NCI-H2196 (cell line): ENCODE results near the gene DDX5.

Source experiments
- DNase-seq: peaks from one replicate; lab custom pipeline; 2025; ENCODE audit not compliant: unreplicated experiment; lab: John Stamatoyannopoulos, UW

The DDX5 gene

GRCh38 chr17:64506201-64506575, at the start of gene DDX5:
TSS of gene DDX5 (minus strand) at chr17:64506289. CDS start at chr17:64506119, 170 bp downstream.
- DNase-seq, result peak; percentile 96

GRCh38 chr17:64555281-64555680, 49.2 kb upstream of the DDX5 start:
- DNase-seq, result no peak

GRCh38 chr17:64554028-64554637, 48.0 kb upstream of the DDX5 start:
- DNase-seq, result no peak

- no peak for DNase-seq
Measured at GRCh38 chr17:64551461-64551860, 45.4 kb upstream of the DDX5 start.

GRCh38 chr17:64547319-64547718, 41.2 kb upstream of the DDX5 start:
- no peak for DNase-seq

- no peak for DNase-seq
Measured at GRCh38 chr17:64546716-64547115, 40.6 kb upstream of the DDX5 start.

GRCh38 chr17:64544742-64545141, 38.7 kb upstream of the DDX5 start:
- no peak for DNase-seq

GRCh38 chr17:64540118-64540776, 34.2 kb upstream of the DDX5 start:
- no peak for DNase-seq

GRCh38 chr17:64538508-64539130, 32.5 kb upstream of the DDX5 start:
- DNase-seq, result no peak

- no peak for DNase-seq
Measured at GRCh38 chr17:64537488-64537887, 31.4 kb upstream of the DDX5 start.

- DNase-seq, result no peak
Measured at GRCh38 chr17:64536913-64537312, 30.8 kb upstream of the DDX5 start.

GRCh38 chr17:64535357-64535756, 29.3 kb upstream of the DDX5 start:
- no peak for DNase-seq

GRCh38 chr17:64534187-64534586, 28.1 kb upstream of the DDX5 start:
- DNase-seq, result no peak

GRCh38 chr17:64533784-64534183, 27.7 kb upstream of the DDX5 start:
- no peak for DNase-seq

GRCh38 chr17:64532409-64532808, 26.3 kb upstream of the DDX5 start:
- no peak for DNase-seq

- no peak for DNase-seq
Measured at GRCh38 chr17:64531955-64532371, 25.9 kb upstream of the DDX5 start.

- DNase-seq, result no peak
Measured at GRCh38 chr17:64529221-64529620, 23.1 kb upstream of the DDX5 start.

- DNase-seq, result no peak
Measured at GRCh38 chr17:64527914-64528313, 21.8 kb upstream of the DDX5 start.

GRCh38 chr17:64520359-64520758, 14.3 kb upstream of the DDX5 start:
- DNase-seq, result no peak

GRCh38 chr17:64519601-64520000, 13.5 kb upstream of the DDX5 start:
- no peak for DNase-seq

GRCh38 chr17:64515829-64516228, 9.7 kb upstream of the DDX5 start:
- DNase-seq, result no peak

GRCh38 chr17:64515419-64515818, 9.3 kb upstream of the DDX5 start:
- DNase-seq, result no peak

GRCh38 chr17:64509179-64509578, 3.1 kb upstream of the DDX5 start:
- no peak for DNase-seq
